Activated T-cell treated with anti-CD3 and anti-CD28 coated beads for 4 hours (primary cell): ENCODE results near the gene SCUBE1.
"Not testable (repeated sequence)": the region's sequence is repeated elsewhere in the genome, so short reads cannot be mapped to it uniquely, and the experiment has no call there.

Experiments used
- DNase-seq: peaks from one replicate; pipeline ENCODE4 v3.0.0-alpha.2; 2020

The SCUBE1 gene

DNA sequence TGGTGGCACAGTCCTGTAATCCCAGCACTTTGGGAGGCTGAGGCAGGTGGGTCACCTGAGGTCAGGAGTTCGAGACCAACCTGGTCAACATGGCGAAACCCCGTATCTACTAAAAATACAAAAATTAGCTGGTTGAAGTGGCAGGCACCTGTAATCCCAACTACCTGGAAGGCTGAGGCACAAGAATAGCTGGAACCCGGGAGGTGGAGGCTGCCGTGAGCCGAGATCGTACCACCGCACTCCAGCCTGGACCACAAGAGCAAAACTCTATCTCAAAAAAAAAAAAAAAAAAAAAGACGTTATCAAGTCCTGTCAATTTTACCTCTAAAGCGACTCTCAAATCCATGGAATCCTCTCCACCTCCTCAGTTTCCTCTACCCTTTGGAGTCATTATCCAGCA lies 12.5 kb upstream of the SCUBE1 start:
- DNase-seq: not testable (repeated sequence)

DNA sequence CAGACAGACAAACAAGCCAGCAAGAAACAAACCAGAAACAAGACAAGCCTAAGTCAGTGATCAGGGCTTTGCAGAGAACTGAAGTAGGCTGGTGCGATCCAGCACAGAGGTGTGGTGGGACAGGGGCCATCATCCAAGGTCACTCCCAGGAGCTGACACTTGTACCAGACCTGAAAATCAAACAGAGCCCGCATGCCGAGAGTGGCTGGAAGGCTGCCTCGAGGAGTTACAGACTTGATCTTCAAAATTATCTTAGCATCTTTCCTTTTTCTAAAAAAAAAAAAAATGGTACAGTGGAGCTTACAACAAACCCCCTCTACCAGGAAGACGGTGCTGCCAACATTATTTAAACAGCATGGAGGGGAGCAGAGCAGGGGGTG lies 8.8 kb upstream of the SCUBE1 start:
- DNase-seq: no peak

DNA sequence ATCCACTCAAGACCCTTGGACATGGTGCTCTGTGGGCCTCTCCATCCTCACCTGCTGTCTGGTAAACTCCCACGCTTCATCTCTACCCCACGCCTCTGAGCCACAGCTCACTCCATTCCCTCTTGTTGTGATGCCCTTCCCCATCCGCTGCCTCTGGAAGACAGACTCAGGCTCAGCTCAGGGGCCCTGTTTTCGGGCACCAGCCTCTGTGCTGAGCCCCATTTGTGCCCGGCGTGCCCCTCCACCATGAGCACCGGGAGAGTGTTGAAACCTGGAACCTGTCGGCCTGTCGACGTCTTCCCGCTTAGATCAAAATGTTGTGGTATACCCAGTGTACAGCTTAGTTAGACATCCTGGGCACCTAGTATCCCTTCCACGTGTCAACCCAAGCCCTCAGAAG lies 6.5 kb upstream of the SCUBE1 start:
- DNase-seq: no peak

DNA sequence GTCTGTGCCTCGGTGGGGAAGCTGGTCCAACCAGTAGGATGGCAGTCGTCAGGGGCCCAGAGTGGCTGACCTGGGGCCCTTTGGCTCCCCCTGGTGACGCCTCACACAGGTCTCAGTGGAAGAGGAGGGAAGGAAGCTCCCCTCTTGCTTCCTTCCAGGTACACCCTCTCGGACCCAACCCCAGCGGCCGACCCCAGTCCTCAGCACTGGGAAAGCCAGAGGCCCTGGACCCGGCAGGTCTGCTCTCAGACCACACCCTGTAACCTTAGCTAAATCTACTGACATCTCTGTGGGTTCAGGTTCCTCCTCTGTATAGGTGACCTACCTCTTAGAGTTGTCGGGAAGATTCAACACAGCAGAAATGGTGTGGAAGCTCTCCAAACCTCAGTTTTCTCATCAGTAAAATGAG lies 3.4 kb upstream of the SCUBE1 start:
- DNase-seq: peak; percentile 54

DNA sequence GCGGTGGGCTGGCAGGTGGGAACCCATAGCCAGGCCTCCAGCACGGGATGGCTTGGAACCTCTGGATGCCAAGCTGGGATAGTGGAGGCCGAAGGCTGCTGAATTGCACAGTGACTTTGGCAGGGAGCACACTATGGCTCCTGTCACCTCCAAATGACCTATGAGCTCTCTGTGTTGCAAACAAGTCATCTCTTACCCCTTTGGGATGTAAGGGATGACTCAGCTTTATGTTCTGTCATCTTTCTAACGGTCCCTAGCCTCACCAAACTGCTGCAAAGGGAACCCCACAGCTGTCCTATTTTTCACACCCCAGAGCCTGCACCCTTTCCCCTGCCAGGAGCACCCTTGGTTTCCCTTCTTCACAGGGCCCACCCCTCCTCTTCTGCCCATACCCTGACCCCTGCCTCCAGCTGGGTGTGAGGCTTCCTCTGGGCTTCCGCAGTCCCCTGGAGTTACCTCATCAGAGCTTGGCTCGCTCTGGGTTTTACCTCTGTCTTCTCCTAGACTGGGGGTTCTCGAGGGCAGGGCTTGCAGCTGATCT lies 2.7 kb upstream of the SCUBE1 start:
- no peak for DNase-seq

DNA sequence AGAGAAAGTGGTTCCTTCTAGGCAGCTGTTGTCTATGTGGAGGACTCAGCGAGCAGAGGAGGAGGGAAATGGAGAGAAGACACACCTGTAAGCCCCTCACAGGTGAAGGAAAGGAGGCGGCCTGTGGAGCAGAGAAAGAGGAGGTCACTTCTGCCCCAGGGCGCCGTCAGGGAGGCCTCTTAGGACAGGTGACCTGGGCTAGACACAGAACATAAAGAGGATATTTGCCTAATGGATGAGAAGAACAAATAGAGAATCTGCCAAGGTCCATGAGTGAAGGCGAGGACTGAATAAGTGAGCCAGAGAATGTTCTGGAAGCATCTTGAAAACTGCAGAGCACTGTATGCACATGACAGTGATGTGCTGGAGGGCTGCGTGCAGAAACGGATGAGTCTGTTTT lies 2.2 kb upstream of the SCUBE1 start:
- DNase-seq: no peak

DNA sequence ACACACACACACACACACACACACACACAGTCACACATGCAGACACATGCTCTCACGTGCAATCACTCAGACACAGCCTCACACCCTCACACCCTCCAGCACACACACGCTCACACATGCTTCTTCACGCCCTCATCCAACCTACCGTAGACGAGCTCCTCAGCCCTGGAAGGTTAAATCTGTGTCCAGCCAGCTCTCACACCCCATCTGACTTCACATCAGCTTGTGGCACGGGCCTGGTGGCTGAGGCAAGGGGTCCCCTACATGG lies 1.3 kb upstream of the SCUBE1 start:
- no peak for DNase-seq

DNA sequence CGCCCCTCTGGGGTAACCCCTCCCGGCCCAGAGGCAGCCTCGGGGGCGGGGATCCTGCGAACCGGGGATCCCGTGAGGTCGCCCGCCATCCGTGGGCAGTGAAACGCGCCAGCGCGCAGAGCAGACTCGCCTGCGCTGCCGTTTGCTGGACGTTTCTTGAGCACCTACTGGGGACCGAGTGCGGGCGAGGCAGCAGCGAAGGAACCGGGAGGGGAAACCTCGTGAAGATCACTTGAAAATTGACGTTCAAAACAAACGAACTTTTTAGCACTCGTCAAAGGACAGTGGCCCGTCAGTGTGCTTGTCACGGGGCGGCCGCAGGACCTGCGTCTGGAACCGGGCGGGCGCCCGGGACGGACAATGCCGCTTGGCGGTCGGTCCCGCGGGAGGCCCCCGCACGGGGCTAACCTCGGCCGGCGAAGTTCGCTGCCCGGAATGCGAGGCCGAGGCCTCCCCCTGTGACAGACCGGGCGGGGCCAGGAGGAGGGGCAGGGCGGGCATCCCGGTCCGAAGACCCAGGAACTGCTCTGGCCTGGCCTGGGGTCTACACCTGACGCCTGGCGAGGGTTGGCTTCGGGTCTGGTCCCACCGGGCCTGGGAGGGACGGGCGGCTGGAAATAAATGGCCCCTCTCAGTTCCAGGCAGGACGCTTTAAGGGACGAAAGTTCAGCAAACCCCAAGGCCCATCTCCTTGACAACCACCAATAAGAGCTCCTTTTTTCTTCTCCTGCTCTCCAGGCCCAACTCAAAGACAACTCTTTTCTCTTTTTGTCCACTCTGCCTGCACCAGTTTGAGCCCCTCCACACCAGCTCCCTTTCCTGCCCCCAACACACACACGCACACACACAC lies 723 bp upstream of the SCUBE1 start:
- no peak for DNase-seq

DNA sequence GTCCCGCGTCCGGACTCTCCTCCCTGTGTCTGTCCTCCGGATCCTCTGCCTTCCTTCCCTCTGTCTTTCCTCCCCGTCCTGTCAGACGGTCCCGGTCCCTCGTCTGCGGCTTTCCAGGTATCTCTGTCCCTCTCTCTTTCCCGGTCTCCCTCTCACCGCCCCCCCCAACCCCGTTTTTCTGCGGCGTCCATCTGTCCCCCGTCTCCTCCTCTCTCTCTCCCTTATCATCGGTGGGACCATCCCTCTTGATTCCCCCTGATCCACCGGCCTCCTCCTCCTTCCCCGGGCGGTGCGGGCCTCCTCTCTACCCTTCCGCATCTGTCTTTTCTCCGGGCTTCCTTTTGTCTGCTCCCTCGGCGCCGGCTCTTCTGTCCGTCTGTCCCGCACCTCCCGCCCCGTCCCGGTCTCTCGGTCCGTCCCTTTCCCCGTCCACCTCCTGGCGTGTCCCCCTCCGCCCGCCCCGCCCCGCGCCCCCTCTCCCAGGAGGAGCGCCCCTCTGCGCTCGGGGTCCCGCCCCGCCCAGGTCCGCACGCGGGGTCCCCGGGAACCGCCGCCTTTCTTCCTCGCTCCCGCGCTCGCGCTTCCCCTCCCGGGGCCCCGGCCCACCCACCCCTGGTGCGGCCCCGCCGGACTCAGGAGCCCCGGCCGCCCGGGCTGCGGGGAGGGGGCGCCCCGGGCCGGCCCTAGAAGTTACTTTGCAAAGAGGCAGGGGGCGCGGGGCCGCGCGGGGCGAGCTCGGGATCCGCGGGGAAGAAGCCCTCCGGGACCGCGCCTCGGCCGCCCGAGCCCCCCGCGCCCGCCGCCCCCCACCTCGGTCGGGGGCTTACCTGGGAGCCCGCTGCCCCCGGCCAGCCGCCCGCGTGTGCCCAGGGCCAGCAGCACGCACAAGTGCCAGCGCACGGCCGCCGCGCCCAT lies 568 bp downstream of the SCUBE1 start:
- no peak for DNase-seq

DNA sequence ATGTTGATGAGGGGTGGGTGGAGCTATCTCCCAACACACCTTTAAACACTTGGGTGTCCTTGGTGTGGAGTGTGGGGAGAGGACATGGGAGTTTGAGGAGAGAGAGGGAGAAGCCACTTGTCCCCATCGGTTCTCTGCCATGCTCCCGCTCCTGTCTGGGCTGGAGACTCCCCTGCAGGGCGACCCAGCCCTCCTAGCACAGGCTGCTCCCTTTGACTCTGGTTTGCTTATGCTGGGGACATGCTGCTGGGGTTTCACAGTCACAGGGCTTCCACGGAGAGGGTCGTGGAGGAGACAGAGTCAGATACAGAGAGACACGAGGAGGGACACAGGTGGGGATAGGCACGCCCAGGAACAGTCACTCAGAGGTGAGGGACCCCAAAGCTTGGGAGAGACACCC lies 1.6 kb downstream of the SCUBE1 start:
- no peak for DNase-seq

DNA sequence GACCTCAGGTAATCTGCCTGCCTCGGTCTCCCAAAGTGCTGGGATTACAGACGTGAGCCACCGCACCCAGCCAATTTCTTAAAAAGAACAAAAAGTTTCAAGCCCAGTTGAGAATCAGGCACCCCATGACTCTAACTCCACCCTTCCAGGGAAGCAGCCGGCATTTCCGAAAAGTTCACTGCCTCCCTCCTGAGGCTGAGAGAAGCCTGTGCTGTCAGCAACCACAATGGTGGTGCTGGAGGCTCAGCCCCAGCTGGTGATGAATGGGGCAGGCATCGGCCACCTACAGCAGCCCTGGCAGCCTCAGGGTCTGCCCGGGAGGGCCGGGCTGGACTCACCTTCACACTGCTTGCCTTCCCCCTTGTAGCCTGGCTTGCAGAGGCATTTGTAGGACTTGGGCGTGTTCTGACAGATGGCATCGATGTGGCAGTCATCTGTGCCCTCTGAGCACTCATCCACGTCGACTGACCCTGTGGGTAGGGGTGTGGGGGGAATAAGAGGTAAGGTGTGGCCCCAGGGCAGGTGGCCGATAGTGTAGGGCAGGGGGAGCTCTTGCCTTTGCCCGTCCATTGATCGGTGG lies 4.3 kb downstream of the SCUBE1 start:
- DNase-seq: no peak

DNA sequence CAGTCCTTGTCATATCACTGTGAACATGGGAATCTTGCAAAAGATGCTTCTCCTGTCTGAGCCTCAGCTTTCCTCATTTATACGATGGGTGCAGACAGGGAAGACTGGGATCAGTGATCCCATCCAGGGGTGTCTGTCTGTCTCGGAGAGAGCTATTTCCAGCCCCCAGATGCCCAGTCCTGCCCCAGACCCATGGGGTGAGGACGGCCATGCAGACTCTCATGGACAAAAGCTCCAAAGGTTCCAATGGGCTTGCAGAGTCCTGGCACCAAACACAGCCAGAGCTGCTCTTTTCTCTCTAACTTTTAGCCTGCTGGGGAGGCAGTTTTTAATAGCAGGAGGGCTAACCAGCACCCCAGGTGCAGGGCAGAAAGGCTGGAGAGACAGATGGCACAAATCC lies 5.2 kb downstream of the SCUBE1 start:
- no peak for DNase-seq

DNA sequence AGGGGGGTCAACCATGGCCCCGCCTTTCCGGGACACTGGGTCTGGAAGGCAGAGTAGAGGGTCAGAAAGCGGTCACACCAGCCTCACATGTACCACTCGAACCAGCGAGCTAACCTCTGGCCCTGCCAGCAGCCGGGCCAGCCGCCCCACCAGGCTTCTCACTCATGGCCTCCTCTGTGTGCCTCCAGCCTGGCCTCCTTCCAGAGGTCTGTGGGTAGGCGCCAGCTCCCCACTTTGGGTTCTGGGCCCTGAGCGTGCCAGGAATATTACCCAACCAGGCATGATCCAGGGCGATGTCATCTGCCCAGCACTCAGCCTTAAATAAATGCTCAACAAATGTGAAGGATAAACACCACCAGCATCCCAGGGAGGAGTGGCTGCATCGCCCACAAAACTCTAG lies 5.8 kb downstream of the SCUBE1 start:
- DNase-seq: no peak

DNA sequence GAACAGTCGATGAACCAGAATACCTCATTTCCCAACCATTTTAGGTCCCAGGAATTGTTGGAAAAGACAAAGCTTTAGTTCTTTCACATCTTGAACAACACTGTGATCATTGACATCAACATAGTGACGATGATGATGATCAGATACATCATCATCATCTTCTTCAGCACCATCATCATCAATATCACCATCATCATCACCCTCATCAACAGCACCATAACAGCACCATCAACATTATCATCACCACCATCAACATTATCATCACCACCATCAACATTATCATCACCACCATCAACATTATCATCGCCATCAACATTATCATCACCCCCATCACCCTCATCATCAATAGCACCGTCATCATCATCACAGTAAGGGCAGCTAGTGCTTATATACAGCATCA lies 8.8 kb downstream of the SCUBE1 start:
- no peak for DNase-seq

DNA sequence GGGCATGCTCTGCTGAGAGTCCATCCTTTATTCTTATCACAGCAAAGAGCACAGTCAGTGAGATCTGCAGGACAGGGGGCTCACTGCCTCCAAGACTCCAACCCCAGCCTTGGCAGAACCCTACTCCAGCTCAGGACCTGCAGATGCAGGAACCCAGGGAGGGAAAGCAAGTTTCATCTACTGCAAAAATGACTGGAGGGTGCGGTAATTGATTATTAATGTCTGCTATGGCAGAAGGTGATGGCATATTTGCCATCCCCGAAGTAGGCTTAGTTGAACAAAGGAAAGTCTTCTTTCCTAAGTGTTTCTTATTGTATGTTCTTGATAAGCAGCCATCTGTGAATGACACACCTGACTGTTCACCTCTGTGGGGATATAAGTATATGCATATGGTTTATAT lies 9.2 kb downstream of the SCUBE1 start:
- DNase-seq: no peak

DNA sequence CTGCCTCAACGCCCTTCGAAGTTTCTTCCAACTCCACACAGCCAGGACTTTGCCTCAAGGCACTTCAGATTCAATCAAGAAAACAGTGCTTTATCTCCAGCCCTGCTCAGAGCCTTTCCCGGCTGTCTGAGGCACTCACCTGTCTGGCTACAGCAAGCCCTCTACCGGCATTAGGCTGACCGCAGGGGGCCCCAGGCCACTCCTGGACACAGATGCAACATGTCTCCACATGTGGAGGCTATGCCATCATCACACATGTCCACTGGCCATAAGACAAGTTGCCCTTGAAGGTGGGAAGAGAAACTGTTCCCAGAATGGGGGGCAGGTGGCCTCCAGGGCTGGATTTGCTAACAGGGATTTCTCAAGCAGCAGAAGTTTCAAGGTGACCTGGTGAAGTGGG lies 10.0 kb downstream of the SCUBE1 start:
- DNase-seq: no peak

DNA sequence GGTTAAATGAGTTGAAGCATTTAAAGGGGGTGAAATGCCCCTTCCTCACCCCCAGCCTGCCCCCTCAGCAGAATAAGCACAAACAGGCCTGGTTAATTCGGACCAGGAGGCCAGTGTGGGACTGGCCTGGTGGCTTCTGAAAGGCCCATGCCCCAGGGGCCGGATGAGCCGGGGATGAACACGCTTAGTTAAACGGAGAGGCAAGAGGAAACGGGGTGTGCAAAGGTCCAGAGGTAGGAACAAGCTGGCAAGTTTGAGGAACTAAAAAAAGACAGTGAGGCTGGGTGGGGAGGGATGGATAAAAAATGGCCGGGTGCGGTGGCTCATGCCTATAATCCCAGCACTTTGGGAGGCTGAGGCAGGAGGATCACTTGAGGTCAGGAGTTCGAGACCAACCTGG lies 11.5 kb downstream of the SCUBE1 start:
- no peak for DNase-seq

DNA sequence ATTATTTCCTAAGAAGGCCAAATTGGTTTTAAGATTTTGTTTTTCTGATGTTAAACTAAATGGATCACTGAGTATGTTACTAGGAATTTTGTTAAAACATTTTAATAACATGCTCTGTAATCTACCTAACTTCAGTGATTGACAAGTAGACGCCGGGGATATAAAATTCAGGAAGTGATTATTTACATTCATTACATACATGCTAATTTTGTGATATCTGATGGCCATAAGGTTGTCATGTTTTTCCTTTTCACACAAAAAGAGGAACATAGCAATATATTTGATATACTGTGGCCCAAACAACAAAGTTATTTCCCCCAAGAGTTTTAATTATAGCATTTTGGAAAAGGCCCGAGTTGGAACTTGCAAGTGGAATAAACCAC lies 12.1 kb downstream of the SCUBE1 start:
- DNase-seq: no peak

DNA sequence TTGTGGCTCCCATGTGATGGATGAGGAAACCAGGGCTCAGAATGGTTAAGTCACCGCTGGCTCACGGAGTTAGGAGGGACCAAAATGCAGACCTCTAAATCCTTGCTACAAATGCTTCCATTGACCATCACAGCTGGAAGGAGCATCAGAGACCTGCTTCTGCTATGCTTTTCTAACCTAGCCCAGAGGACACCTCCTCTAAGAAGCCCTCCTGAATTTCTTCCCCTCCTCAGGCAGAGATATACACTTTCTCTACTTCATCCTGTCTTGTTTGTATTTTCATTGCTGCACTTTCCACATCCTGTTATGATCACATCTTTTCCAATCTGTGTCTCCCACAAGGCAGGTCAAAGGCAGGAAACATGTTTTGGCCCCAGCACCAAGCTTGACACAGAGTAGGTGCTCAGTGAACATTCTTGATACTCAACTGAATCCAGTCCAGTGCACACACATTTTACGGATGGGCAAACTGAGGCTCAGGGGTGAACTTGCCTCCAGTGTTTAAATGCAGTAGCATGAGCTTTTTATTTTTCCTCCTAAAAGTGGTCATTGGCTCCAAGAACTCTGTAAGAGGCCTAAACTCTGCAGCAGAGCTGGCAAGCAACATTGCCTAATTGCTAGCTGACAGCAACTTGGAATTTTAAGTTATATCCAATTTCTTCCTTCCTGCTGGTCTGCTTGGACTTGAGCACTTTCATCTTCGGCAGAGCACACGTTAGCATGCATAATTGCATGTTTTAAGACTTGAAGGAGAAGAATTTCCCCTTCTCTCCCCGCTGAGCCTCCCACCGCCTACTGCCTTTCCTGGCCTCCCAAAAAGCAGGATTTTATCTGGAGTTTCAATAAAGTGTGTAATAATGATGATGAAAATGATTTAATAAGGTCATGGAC lies 12.7 kb downstream of the SCUBE1 start:
- no peak for DNase-seq

DNA sequence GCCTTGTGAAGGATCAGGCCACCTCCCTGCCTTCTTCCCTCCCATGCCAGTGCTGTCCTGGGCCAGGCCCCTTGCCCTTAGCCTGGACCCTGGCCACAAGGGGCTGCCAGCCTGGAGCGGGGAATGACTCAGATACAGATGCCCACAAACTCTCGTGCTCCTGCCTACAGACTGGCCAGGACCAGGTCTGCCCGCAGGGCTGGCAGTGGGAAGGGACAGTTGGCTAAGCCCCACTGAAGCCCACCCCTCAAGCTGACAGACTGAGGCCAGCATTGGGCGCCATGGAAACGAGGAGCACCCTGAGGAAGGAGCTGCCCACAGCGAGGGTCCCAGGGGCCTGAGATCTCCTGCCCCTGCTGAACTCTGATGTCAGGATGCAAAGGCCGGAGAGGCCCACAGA lies 14.1 kb downstream of the SCUBE1 start:
- DNase-seq: no peak

DNA sequence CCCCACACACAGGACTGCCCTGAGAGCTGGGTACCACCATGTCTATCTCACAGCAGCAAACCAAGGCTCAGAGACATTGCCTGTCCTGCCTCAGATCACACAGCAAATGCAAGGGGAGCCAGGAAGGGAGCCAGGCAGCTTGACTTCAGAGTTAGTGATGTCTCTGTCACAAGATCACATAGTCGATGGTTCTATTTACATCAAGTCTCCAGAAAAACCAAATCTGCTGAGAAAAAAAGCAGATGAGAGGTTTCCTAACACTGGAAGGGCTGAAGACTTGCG lies 16.1 kb downstream of the SCUBE1 start:
- DNase-seq: no peak

DNA sequence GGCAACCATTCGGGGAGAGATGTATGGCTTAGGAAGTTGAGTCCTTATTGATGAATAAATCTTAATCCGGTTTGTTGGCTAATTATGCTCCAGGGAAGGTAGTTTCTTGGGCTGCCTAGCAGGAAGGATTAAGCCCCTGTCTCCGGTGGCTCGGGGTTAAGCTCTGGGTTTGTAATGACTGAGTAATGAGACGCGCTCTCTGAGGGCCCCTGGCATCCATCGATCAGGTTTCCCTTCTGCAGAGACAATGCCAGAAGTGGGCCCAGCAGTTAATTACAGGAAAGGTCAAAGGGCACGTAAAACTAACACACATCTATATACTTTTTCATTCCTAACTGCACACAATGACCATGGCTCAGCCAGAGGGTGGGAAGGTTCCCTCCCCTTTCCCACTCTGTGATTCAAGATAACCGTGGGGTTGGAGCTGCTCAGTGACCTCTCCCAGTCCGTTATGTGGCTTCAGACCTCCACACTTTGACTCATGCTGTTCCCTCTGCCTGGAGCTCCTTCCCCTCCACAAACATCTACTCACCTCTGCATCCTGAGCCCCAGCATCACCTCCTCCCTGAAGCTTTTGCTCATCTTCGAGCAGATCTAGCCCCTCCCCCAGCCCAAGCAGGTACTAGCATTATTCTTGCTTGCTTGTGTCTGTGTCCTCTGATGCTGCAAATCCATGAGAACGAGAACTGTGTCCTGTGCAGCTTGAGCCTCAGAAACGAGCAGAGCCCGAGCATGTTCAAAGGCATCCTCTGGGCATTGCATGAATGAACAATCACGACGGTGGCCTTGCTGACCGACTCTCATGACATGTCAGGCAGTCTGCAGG lies 16.6 kb downstream of the SCUBE1 start:
- no peak for DNase-seq
